HL-60 (cell line): Measurements from ENCODE around the gene DRC3.

Source experiments
- CTCF ChIP-seq: IDR thresholded peaks from one replicate; pipeline ENCODE4 v1.5.1; 2011; ENCODE audit warnings: low read length, control low read depth, inconsistent platforms; ENCODE audit not compliant: insufficient read depth
- GABPA ChIP-seq: IDR thresholded peaks from 2 replicates; pipeline ENCODE4 v1.6.1; 2012; ENCODE audit warnings: low read depth
- POLR2AphosphoS5 ChIP-seq: IDR thresholded peaks from 2 replicates; pipeline ENCODE4 v1.6.1; 2012; ENCODE audit warnings: low read depth
- REST ChIP-seq: IDR thresholded peaks from 2 replicates; pipeline ENCODE4 v1.6.1; 2012; ENCODE audit warnings: low read depth; ENCODE audit not compliant: insufficient replicate concordance
- SPI1 ChIP-seq: IDR thresholded peaks from 2 replicates; pipeline ENCODE4 v1.6.1; 2012; ENCODE audit warnings: low read depth, mild to moderate bottlenecking, borderline replicate concordance

DNA sequence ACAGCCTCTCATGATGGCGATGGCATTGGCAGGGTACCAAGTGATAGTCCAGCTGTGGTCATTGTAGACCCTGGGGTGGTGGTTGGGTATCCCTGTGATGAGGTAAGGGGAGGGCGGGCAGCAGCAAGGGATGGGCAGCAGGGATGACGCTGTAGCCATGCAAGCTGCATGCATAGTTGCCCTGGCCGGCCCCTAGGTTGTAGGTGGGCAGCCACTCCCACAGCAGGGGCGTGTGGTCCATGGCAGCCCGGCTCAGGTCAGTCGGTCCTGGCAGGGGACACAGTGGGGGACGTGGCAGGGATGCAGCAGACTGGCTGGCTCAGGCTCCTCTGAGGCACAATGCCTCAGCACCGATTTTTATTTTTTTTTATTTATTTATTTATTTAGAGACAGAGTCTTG, 8.7 kb downstream of the DRC3 start:
- TF ChIP-seq CTCF: no peak
- TF ChIP-seq POLR2AphosphoS5: no peak
- no peak for TF ChIP-seq SPI1
- TF ChIP-seq REST: no peak
- no peak for TF ChIP-seq GABPA
